Stimulated activated CD8-positive, alpha-beta memory T cell treated with anti-CD3 and anti-CD28 coated beads, Interleukin-4, amount 100 ng/mL, for 48 hours (primary cell): ENCODE results near the gene KRT79.

Source experiments
- DNase-seq: peaks from one replicate; pipeline ENCODE4 v3.0.0-alpha.2; 2020

Gene KRT79

DNA sequence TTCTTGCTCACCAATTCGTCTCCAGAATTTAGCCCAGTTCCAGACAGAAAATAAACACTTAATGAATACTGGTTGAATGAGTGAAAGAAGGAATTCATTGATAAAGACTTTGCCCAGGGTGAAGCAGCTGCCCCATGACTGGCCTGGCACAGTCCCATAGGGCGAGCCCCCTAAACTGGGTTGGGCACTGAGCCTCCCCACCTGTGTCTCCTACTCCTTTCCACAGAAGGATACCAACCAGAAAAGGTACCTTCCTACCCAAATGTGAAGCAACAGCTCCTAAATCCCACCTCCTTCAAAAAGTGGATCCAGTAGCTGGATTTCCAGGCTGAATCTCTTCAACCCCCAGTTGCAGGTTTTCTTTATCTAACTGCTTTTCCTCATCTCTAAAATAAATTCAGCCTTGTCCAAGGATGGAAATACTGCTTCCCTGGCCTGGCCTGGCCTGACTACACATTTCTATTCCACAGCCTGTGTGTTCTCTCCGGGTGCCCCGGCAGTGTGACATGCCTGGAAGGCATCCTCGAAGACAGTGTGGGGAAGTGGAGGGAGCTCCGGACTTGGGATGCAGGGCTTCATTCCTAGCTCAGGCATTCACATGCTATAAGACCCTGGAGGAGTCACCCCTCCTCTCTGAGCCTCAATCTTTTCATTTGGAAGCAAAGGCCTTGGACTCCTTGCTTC is 45.8 kb downstream of the KRT79 start:
- DNase-seq: no peak

DNA sequence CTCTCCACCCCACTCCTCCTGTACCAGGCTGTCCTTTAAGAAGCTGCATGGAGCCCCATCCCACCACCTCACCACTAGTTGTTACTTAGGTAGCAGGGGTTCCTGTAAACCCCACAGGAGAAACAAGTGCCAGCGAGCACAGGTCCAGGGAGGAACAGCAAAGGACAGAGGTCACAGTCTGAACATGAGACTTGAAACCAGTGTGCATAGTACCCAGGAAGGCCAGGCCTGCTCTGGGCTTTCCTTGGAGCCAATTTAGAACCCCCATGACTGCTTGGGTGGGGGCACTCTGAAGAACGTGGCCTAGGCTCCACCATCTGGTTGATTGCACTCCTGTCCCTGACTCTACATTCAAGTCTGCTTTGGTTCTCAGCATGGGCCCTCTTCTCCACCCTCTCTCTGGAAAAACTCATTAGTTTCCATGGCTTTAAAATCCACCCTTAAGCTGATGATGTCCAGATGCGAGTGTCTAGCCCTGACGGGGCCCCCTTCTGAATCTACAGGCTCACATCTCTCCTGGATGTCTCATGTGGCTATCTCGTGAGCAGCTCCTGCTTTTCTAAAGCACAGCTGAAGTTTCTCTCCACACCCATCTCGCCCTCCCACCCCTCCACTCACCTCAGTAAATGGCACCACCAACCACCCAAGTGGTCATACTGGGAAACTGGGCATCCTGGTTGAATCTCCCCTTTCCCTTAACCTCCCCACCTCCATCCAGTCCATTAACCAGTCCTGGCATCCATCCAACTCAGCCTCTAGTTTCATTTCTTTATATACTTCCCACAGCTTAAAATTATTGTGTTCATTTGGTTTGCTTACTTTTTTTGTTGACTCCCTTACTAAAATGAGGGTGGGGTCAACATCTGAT is 46.6 kb downstream of the KRT79 start:
- no peak for DNase-seq

DNA sequence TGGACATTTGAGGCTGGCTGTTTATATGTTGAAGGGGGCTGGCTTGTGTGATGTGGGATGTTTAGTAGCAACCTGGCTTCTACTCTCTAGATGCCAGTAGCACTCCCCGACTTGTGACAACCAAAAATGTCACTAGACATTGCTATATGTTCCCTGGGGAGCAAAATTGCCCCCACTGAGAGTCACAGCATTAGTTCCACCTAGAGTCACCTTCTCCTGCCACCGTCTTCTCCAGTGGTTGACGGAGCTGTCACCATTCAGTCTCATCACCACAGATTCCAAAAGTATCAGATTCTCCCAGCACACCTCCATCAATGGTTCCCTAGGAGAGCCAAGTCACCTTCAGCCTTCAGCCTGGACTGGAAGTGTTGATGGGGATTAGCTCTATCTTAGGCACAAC is 49.2 kb downstream of the KRT79 start:
- no peak for DNase-seq

DNA sequence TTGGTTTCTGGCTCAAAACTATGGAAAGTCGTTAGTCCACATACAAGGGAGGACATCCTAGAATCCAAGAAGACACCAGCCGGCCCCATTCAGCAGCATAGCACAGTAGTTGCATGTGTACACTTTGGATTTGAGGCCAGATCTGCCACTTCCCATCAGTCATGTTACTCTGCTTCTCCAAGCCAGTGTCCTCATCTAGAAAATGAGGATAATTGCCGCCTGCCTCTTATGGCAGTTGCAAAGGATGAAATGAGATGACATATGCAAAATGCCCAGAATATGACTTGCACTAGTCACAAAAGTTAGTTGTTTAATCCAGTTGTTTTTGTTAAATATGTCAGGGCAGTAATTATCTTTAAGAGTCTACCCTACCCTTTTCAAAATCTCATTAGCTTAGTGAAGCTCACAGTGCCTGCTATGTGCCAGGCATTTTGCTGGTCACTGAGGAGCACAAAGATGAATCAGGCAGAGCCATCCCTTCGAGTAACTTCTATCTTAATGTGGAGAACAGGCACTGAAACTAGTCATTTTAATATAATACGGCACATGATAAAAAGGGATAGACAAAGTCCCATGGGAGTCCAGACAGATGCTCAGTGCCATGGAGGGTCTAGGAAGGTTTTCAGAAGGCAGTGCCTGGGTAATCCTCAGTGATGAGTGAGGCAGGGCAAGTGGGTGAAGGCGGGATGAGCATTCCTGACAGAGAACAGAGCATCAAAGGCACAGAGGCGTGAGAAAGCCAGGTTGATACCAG is 50.4 kb downstream of the KRT79 start:
- no peak for DNase-seq

DNA sequence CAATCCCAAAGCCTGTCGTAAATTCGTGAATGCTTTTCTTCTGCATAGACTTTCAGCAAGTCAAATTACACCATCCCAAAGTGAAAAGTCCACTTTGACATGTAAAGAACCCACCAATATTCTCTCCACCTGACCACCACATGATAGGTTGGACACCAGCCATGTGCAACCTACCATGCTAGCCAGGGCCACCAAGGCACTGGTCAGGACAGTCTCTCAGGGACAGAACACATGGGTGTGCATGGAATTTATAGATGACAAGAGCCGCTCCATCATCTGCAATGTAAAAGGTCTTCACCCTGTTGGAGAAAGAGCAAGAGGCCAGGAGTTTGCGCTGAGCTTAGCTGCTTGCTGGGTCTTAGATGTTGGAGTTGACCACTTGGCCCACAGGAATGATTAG is 51.6 kb downstream of the KRT79 start:
- DNase-seq: no peak

DNA sequence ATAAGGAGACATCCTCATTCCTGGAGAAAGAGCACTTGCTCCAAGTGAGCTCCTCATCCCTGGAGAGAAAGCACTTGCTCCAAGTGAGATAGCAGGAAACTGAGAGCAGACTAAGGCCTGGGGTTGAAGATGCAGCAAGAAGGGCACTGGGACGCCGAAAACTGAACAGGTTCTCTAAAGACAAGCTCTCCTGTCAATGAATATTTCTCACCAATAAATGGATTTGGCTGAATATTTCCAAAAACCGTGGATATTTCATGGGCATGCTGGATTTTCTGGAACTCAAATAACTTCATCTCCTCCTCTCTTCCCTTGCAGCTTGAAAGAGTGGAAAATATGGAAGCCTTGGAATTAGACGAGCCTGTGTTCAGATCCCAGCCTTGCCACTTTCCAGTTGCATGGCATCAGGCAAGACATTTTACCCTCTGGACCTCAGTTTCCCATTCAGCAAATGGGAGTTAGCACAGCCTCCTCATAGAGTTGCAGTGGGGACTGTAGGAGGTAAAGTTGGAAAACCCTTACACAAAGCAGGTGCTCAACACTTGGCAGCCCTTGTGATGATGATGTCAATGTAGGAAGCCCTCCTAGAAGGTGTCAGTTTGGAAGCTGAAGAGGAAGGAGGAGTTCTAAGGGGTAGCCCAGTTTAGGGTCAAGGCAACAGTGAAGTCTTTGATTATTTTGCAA is 52.6 kb downstream of the KRT79 start:
- no peak for DNase-seq

DNA sequence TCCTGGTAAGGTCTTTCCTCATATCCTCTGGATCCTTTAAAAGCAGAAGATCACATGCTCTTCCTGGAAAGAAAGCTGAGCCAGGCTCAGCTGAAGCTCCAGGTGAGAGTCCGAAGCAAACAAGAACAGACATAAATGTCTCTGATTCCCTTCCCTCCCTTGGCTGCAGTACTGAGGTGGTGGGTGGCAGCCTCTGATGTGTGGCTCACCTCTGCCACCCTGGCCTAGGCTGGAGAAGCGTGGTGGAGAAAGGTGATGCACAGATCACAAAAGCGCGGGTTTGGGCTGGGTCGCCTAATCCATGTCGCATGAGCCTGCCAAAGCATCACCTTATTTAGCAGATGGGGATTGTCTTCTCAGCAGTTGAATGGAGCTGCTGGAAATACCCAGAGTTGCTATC is 54.2 kb downstream of the KRT79 start:
- DNase-seq: no peak

DNA sequence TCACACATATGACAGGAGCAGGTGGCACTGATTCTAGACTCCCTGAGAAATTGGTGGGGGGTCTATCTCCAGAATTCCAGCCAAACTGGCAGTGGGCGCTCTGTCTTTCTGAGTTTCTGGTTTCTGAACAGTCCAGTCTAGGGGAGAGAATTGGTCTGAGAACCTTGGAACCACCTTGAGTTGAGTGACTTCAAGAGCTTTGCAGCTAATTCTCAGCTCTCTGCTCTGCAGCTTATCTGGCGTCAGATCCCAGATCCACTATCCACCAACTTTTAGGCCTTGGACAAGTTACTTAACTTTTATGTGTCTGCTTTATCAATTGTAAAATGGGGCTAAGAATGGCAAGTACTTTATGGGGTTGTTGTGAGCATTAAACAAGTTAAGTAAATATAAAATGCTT is 55.3 kb downstream of the KRT79 start:
- no peak for DNase-seq

DNA sequence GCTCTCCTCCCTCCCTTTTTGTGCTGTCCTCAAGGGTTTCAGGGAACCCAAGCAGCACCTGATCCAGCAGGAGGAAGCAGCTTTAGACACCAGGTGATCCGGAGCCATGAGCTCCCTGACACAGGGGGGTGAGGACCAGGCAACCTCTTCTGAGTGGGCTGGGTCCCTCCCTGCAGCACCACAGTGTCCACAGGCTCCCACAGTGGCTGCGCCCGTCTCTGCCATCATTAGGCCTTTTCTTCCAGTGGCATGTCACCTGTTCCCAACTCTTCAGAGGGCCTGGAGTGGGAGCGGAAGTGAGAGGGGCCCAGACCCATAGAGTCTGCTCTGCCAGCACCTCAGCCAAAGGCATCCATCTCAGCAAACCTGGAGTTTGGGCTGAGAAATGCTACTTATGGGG is 56.5 kb downstream of the KRT79 start:
- DNase-seq: no peak

DNA sequence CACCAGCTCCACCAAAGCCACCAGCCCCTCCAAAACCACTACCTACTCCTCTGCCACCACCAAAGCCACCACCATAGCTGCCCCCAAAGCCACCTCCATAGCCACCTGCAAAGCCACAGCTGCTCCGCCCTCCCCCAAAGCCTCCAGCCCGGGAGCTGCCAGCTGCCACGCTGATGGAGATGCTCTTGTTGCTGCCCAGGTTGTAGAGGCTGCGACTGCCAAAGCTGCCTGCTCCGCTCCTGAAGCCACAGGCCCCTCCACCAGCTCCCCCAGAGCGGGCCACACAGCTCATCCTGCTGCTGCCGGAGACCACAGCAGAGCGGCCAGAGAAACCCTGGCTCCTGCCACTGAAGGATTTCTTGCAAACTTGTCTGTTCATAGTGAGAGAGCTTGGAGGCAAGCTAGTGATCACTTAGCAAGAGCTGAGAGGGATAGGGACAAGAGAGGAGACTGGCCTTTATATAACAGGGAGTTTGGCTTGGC is 57.2 kb downstream of the KRT79 start, which contains the start of gene KRT76:
Gene KRT76 (minus strand): TSS at position 433 of the 483 bp plus-strand sequence. CDS start 54 bp downstream, at position 379.
- no peak for DNase-seq

DNA sequence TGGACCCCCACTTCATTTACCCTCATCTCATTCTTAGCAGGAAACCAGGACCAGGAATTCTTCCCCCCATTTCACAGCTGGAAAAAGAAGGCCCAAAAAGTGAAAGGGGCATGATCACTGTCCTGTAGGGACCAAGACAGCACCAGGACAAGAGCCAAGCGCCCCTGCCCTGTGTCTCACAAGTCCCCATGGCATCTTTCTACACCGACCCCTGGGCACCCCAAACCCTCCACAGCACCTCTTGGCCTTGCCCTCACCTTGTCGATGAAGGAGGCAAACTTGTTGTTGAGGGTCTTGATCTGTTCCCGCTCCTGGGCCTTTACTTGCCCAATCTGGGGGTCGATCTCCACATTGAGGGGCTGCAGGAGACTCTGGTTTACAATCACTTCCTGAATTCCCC is 57.7 kb downstream of the KRT79 start:
- DNase-seq: no peak

DNA sequence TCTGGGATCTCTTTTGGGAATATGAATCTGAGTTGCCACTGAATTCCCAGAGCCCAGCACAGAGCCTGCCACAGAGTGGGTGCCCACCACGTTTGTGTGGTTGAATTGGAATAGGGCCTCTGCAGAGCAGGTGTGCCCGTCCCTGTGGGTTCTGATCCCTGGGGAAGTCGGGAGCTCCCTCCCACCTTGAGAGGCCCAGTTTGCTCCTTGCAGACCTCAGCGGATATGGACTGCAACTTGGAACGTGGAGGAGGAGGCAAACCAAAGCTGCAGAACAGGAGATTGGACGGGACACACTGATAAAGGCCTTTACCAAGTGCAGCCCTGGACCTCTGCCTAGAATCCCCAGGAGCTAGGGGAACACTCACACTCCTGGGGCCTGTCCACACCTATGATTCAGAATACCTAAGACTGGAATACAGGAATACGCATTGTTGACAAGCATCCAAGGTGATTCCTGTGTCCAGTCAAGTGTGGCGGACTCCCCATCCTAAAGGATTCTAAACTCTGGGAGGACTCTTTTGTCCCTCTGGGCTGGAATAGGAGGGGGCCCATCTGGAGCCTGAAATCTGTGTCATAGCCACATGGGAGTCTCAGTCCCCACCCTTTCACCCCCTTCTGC is 59.4 kb downstream of the KRT79 start:
- DNase-seq: no peak

DNA sequence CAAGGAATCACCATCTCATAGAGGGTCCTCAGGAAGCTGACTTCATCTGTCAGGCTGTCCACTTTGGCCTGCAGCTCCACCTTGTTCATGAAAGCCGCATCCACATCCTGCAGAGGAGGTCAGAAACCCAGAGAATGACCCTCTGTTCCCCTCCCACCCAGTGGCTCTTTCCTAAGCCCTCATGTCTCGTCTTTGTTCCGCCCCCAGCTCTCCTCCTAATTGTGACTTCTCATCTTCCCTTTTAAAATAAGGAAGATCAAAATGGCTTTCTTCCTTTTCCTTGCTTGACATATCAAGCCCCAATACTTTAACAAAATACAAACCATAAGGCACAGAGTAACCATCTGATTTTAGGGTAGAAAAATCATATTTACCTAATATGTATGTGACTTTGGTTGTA is 61.3 kb downstream of the KRT79 start:
- no peak for DNase-seq

DNA sequence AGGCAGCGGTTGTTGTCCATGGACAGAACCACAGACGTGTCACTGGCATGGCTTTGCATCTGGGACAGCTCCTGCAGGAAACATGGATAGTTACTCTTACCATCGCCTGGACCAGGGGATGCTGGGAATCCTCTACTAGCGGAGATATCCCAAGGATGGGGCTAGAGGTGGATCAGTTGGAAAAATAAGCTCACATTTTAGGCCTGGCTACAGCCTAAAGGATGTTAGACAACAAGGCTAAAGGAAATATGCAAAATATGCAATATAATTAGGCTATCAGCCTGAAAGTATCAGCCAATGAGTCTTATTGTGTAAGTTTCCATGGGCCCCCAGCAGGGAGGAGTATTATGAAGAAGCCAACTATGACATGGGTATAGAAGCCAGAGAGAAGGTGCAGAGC is 61.9 kb downstream of the KRT79 start:
- no peak for DNase-seq

DNA sequence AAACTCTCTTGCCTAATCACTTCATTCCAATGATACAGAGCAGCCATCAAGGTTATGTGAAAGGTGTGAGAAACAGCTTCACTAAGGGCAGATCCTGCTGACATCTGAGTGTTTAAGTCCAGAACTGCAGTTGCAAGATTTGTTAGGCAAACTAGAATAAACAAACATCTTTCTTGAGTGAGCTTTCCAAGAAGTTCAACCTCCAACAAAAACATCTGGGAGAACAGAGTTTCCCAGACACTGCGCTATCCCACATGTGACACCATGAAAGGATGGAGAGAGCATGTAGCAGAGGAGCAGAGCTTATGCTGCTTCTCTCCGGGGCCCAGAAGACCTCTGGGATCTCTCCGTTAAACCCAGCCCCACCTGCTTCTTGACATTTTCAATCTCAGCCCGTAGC is 62.6 kb downstream of the KRT79 start:
- no peak for DNase-seq
